ENCODE measurements around the gene C20orf204.

DNA sequence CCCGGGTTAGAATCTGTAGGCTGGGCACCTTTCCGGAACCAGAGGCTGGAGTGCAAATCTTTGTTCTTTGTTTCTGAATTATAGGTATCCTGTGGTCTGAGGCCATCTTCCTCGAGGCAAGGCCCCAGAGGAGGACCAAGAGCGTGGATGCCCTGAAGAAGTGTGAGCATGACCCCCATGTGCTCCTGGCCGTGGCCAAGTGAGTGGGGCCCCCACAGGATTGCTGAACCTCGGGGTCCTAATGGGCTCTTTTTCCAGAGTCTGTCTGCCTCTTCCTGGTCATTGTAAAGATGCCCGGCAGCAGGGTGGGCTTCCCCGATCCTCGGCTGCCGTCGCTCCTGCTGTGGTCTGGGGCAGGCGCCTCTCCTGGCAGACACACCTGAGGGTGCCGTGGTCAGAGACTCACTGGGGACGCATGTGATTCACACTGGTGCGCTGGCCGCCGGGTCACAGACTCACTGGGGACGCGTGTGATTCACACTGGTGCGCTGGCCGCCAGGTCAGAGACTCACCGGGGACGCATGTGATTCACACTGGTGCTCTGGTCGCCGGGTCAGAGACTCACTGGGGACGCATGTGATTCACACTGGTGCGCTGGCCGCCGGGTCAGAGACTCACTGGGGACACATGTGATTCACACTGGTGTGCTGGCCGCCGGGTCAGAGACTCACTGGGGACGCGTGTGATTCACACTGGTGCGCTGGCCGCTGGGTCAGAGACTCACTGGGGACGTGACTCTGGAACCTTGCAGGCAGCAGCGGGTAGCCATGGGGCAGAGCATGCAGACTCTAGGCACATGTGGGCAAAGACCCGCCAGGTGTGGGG lies 6.5 kb upstream of the C20orf204 start:
- TF ChIP-seq, protein P1, sequence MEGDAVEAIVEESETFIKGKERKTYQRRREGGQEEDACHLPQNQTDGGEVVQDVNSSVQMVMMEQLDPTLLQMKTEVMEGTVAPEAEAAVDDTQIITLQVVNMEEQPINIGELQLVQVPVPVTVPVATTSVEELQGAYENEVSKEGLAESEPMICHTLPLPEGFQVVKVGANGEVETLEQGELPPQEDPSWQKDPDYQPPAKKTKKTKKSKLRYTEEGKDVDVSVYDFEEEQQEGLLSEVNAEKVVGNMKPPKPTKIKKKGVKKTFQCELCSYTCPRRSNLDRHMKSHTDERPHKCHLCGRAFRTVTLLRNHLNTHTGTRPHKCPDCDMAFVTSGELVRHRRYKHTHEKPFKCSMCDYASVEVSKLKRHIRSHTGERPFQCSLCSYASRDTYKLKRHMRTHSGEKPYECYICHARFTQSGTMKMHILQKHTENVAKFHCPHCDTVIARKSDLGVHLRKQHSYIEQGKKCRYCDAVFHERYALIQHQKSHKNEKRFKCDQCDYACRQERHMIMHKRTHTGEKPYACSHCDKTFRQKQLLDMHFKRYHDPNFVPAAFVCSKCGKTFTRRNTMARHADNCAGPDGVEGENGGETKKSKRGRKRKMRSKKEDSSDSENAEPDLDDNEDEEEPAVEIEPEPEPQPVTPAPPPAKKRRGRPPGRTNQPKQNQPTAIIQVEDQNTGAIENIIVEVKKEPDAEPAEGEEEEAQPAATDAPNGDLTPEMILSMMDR (IDR thresholded peaks at IDR 0.05), result no peak
- no peak for TF ChIP-seq POLR2A (IDR thresholded peaks at IDR 0.05)
